Stimulated activated CD4-positive, alpha-beta T cell treated with anti-CD3 and anti-CD28 coated beads, Interleukin-2, amount 100 ng/mL, for 48 hours (primary cell): ENCODE measurements around the gene LBX2.
"Not testable (repeated sequence)": the region's sequence is repeated elsewhere in the genome, so short reads cannot be mapped to it uniquely, and the experiment has no call there.

Experiments
- DNase-seq, 2 donors: peaks; one replicate each; pipeline ENCODE4 v3.0.0-alpha.2; 2020

The LBX2 gene

DNA sequence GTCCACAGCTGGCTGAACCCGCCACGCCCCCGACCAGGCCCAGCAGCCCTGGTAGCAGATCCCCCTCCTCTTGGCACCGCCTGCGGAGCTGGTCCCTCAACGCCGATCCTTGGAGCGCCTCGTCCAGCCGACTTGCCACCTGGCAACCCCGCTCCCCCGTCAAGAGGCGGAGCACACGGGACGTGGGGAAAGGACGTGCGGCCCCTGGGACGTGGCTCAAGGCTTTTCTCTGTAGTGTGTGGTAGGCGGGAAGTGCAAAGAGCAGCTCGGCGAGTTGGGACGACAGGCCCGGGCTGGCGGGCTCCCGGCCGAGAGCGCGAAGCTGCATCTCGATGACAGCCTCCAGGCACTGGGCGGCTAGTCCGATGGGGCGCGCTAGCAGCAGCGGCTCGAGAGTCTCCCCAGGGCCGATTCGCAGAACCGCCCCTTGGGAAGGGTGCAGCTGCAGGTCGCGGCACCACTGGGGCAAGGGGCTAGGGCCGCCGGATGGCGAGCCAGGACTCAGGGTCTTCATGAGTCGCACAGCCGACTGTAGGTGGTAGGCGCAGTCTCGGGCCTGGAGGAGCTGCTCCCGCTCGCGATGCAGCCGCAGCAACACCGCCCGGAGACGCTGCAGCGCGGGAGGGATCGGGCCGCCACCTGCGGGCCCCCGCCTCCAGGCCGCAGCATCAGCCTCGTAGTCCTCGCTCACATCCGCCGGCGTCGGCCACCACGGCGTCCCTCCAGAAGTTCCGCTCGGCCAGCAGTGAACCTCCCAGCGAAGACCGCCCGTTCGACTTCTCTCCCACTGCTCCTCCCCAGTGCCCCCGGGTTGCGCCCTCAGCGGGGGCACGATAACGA, 17.2 kb downstream of the LBX2 start:
- peak in 1 of 2 donors; percentile 50 for DNase-seq

DNA sequence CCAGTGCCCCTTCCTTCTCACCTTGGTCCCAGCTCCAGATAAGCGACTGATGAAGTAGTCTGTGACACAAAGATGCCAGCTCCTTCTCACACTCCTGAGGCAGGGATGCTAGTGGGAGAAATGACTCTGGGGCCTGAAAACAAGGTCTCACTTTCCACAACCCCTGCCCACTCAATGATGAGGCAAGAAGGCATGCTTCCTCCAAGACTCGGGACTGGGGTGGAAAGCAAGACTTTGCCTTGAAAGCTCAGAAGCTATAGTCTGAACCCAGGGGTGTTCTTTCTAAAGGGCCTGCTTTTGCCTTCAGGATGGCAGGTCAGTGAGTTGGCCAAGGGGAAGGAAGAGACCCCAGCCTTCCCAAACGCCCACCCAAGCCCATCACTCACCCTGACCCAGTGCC, 18.0 kb downstream of the LBX2 start:
- DNase-seq: no peak

DNA sequence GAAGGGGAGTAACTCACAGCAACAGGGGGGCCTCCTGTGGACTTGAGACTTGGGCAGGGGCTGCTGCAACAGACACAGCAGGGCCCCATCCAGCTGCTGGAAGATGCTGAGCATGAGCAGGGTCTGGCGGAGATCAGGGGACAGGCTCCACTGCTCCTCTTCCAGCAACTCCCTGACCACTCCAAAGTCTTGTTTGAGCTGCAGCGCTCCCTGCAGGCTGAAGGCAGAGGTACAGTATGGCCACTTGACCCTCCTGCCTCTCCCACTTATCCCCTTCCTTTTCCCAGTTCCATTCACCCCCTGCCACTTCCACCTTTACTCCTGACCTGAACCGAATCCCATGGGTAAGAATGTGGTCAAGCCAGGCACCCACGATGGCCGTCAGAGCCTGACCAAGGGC, 24.5 kb downstream of the LBX2 start:
- DNase-seq: no peak

DNA sequence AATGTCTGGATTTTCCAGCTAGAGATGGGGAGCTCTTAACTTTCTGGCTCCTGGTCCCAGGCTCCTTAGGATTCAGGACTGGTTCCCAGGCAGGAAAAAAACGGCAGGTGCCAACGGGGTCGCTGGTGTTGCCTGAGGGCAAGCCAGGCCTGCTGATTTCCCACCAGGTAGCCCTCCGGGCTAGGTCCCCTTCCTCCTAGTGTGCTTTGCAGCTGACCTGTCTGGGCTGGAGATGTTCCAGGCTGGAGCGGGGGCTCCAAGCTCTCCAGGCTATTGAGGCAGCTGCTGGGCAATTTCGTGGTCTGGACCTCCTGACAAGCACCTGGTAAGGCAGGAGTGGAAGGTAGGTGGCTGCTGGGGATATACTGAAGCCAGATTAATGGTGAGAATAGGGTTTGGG, 24.9 kb downstream of the LBX2 start:
- no peak for DNase-seq

DNA sequence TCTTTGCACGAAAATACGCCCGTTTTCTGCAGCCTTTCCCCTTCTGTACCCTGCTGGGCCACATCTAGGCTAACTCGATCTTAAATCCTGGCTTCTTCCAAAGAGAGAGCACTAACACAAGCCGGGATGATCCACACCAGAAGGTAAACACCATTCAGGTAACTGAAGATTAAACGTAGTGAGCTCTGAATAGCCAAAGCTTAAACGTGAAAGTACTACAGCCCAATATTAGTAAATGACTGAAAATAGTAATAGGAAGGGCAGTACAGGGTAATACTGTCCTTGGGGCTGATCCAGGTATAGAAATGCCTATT, 26.5 kb downstream of the LBX2 start:
- DNase-seq: no peak

DNA sequence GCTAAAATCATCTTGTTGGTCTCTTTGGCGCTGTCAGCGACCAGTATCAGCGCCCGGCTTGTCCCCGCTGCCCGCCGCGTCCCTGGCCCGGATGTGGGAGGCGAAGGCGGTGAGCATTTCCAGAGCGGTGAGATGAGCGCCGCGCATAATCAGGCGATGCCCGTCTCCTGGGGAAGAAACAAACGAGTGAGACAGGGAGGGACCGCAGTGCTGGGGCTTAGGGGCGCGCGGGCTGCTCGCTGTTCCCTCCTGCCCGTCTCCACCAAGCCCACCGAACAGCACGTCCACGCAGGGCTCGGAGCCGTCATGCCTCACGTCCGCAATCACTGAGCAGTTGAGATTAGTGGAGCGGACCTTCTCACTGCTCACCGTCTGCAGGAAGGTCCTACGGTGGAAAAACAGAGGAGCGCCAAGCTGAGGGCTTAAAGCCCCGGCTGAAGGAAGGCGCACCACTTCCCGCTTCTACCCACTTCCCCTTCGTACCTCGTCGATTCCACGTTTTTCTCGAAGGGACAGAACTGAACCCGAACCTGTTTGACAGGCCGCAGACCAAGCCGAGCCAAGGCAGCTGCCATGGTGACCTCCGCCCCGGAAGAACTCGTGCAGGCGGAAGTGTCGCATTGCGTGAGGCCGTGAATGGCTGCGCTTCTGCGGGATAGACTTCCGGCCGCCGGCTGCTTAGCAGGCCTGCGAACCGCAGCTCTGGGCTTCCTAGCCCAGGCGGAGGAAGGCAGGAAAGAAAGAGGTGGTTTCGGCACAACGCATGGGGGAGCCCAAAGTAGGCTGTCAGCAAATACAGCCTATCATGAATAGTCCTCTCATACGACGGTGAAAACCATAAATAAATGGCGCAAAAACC, 27.1 kb downstream of the LBX2 start, which contains the start of gene MRPL53:
Gene MRPL53 (minus strand): TSS at position 595 of the 859 bp plus-strand sequence. CDS start 20 bp downstream, at position 575.
- peak; percentile 96 to 97 for DNase-seq

DNA sequence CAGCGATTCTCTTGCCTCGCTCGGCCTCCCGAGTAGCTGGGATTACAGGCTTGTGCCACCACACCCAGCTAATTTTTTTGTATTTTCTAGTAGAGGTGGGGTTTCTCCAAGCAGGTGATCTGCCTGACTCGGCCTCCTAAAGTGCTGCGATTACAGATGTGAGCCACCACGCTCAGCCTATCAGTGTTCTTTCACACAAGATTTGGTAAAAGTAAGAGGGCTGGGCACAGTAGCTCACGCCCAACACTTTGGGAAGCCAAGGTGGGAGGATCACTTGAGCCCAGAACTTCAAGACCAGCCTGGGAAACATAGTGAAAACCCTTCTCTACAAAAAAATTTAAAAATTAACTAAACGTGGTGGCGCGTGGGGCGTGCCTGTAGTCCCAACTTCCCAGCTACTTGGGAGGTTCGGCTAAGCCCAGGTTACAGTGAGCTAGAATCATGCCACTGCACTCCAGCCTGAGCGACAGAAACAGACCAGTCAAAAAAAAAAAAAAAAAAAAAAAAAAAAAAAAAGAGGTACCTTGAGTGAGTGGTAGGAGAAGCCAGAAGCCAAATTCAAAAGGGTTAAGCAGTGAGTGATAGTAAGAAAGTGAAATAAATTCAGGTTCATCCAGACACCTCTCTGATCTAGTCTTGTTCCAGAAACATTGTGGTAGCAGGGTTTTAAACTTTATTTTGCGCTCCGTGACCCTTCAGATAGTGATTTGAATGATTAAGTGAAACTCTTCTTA, 27.9 kb downstream of the LBX2 start:
- no peak for DNase-seq

DNA sequence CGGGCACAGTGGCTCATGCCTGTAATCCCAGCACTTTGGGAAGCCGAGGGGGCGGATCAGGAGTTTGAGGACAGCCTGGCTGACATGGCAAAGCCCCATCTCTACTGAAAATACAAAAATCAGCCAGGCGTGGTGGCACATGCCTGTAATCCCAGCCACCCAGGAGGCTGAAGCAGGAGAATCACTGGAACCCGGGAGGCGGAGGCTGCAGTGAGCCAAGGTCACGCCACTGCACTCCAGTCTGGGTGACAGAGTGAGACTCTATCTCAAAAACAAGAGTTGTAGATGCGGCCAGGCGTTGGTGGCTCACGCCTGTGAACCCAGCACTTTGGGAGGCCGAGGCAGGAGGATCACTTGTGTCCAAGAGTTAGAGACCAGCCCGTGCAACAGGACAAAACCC, 28.7 kb downstream of the LBX2 start:
- not testable (repeated sequence) for DNase-seq

DNA sequence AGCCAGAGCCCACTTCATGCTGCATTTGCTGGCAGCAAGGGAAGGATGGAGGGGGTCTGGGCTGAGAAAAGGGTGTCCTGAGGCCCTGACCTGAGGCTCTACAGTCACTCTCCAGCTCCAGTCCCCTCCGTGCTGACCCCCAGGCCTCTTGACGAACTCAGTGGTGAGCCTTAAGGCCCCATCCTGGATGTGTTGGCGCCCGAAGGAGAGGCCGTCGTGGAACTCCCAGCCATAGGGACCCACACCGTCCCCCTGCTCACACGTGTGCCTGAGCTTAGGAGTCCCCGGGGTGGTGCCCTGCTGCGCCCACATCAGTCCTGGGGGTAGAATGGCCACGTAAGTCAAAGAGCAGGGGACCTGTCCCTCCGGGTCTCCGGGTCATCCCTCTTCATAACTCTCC, 35.0 kb downstream of the LBX2 start:
- DNase-seq: no peak

DNA sequence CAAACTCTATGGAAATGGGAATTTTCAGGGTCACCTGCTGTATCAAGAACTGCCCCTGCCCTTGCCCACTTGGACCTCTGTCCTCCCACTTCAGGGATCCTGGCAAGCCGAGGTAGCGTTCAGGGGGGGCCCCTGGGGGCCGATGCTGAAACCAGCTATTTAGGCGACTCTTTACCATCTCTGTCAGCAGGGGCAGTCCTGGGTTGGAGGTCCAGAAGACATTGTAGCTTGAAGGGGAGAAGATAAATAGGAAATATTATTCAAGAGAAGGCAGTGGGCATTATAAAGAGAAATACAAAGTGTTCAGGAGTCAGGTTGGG, 36.7 kb downstream of the LBX2 start:
- DNase-seq: no peak

DNA sequence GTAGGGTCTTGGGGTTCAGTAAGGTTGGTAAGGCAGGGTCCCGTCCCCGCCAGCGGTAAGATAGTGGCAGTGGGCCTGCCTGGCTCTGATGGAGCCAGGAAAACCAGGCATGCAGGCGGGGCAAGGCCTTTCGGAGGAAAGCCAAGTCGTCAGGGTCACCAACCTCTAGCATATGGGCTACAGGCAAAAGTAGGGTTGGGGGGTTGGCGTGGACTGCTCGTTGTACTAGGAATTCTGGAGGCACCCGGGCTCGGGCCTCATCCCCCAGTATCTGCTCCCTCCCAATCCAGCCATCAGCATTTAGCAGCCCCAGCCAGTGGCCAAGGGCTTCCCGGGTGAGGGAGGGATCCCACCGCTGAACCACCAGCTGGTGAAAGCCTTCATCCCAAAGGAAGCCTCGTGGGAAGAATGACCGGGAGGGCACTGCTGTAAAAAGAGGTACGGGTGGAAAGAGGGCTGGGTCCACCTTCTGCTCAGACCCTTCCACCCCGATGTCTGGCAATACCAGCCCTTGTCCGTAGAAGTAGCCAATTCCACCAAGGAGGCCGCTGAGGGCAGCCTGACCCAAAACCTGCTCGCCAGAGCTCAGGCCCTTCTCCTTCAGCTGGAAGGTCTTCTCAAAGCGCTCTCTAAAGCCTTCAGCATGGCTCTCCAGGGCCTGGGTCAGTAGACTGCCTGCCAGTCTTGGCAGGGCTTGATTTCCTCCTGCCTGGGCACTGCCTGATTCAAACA, 37.2 kb downstream of the LBX2 start:
- no peak for DNase-seq

DNA sequence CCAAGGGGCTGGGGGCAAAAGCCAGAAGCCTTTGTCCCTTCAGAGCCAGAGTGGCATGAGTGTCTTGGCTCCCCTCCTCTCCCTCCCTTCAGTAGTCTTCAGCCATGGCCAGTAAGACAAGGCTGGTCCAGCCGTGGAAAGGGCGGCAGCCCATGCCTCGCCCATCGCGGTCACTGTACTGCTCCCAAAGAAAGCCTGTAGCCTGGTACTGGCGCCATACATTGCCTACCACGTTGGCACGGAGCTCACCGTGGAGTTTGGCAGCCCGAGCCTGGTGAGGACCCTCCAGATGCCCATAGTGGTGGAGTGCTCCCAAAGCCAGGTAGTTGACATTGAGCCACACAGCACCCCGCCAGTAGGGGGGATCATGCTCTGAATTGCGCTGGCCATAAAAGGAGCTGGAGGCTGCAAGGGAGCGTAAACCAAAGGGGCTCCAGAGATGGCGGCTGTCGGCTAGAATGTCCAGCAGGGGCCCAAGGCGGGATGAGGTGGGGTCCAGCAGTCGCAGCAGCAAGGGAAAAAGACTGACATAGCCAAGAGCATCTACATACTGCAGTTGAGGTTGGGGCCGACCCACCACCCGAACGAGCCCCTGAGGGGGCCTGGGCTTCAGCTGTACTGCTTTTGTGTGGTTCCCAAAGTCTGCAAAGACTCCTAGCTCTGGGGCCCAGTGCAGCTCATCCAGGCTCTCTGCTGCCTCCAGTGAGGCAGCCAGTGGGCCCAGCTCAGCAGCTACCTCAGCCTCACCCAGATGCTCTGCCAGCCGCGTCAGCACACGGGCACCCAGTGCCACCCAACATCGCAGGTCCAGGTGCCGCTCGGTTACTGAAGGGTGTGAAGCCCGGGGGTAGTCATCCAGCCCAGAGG, 38.0 kb downstream of the LBX2 start:
- DNase-seq: no peak

DNA sequence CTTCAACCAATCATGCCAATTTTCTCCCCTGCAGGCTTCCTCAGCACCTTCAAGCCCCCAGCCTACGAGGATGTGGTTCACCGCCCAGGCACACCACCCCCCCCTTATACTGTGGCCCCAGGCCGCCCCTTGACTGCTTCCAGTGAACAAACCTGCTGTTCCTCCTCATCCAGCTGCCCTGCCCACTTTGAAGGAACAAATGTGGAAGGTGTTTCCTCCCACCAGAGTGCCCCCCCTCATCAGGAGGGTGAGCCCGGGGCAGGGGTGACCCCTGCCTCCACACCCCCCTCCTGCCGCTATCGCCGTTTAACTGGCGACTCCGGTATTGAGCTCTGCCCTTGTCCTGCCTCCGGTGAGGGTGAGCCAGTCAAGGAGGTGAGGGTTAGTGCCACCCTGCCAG, 39.2 kb downstream of the LBX2 start:
- DNase-seq: not testable (repeated sequence)

DNA sequence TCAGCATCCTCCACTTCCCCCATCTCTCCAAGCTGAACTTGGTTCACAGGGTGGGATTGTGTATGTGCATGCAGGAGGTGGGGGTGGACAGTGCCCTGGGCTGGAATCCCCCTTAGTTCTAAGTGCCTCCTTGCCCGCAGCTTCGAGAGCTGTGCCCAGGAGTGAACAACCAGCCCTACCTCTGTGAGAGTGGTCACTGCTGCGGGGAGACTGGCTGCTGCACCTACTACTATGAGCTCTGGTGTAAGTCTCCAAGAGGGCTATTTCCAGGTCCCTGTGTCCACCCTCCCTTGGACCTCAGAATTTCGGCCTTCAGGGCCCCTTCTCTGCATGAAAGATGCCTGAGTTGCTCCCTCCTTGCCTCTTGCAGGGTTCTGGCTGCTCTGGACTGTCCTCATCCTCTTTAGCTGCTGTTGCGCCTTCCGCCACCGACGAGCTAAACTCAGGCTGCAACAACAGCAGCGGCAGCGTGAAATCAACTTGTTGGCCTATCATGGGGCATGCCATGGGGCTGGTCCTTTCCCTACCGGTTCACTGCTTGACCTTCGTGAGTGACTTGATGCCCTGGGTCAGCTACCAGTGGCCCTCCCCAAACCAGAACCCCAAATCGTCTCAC, 39.8 kb downstream of the LBX2 start:
- DNase-seq: not testable (repeated sequence)

DNA sequence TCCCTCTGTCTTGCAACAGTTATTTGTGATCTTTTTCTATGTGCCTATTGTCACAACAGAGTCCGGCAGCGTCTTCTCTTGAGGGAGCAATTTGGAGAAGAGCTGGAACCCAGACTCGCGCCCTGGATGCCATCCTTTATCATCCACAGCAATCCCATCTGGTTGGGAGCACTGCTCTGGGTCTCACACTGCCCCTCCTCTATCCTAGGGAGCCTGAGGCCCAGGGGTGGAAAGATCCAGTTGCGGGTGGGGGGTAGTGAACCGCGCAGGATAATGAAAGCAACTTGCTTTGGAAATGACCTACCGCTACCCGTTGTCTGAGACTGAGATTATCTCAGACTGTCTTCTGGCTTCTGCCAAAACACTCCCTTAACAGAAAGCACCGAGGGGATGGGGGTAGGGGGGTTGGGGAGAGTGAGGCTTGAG, 40.5 kb downstream of the LBX2 start:
- DNase-seq: no peak

DNA sequence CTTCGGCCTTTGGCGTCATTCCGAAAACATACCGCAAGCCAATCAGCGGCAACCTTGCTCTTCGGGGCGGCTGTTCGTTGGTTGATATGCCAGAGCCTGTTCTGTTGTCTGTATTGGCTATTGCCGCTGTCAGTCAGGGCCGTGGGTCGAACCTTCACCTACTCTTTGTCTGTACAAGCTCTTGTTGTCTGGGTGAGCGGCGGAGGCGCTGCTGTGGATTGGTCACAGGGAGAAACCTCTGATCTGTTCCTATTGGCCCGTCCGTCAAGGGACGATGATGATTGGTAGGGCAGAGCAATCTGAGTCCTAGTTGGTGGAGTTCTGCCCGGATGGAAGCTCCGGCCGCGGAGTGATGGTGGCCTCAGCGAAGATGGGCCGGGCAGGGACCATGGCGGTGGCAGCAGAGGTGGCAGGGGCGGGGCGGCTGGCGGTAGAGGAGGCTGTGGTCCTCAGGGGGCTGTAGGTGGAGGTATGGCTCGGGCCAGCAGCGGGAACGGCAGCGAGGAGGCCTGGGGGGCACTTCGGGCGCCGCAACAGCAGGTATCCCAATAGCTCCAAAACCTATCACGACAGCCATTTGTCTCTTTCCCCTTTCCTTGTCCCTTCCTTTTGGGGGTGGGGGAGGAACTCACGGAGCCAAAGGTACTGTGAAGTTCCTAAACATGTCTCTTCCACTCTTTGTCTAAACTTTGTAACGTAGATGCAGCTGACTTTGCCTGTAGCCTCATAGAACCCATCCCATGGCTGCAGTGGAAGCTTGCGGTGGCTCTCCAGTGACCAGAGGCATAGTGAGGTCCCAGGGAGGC, 41.1 kb downstream of the LBX2 start, which contains the start of gene WBP1:
Gene WBP1 (plus strand): TSS at position 307 of the 806 bp plus-strand sequence. CDS start 165 bp downstream, at position 472.
- peak; percentile 95 to 97 for DNase-seq

DNA sequence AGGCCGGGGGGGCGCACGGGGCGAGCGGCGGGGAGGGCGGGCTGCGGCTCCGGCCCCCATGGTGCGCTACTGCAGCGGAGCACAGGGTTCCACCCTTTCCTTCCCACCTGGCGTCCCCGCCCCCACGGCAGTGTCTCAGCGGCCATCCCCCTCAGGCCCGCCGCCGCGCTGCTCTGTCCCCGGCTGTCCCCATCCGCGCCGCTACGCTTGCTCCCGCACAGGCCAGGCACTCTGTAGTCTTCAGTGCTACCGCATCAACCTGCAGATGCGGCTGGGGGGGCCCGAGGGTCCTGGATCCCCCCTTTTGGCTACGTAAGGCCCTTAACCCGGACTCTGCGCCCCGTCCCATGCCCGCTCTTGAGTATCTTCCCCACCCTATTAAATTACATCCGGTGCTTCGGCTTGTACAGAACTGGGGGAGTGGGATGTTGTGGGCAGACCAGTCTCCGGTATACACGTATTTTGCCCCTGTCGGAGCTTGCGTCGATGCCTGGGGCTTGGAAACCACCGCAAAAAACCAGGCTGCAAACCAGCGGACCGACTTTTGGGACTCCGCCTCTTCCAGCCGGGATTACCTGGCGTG, 41.8 kb downstream of the LBX2 start:
- peak; percentile 63 to 68 for DNase-seq

DNA sequence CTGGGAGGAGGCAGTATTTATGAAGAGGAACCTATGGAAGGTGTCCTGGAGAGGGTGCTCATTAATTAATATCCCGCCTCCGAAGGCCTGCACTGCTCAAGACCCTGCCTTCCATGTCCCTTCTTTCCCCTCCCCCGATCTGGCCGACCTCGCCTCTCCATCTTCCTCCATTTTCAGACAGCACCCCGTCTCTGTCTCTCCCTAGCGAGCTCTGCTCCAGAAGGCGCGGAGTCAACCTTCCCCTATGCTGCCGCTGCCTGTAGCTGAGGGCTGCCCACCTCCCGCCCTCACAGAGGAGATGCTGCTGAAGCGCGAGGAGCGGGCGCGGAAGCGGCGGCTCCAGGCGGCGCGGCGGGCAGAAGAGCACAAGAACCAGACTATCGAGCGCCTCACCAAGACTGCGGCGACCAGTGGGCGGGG, 42.3 kb downstream of the LBX2 start:
- DNase-seq: no peak

DNA sequence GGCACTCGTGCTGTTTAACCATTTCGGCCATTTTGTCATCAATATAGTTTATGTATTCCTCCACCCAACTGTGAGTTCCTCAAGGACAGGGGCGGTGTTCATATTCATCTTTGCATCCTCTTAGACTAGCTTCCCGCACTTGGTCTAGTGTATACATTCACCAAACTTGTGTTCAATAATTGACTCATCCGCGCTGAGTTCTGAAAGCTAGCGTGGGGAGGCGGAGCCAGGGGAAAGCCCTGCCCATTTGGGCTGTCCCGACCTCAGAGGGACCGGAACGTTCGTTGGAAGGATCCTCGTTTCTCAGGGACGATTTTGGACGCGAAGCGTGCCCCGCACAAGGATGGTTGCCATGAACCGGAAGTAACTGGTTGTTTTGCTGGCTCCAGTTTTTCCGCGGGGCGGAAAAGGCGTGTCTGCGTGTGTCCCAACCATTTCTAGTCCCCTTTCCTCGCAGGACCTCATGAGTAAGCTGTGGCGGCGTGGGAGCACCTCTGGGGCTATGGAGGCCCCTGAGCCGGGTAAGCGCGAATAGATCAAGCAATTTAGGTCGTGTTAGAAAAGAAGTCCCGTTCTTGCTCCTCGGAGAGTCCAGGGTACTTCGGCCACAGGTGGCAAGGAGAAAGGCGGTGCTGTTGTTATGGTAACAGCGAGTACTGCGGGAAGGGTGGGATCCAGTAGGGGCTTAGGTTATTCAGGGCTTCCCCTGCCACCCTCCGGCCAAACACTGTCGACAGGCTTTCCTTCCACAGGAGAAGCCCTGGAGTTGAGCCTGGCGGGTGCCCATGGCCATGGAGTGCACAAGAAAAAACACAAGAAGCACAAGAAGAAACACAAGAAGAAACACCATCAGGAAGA, 44.5 kb downstream of the LBX2 start, which contains the start of gene INO80B:
Gene INO80B (plus strand): TSS at position 434 of the 858 bp plus-strand sequence. CDS start 30 bp downstream, at position 464.
- peak; percentile 96 to 98 for DNase-seq
